NCI-H2107 (cell line): ENCODE results near the gene AFDN.

Source experiments
- DNase-seq: peaks from one replicate; lab custom pipeline; 2025; lab: John Stamatoyannopoulos, UW

The AFDN gene

GRCh38 chr6:167980911-167981580 is 154.3 kb downstream of the AFDN start:
- no peak for DNase-seq

GRCh38 chr6:167981916-167982462 is 155.3 kb downstream of the AFDN start:
- DNase-seq, result no peak

GRCh38 chr6:167984144-167984719 is 157.5 kb downstream of the AFDN start:
- no peak for DNase-seq

- no peak for DNase-seq
These were observed 158.3 kb downstream of the AFDN start for GRCh38 chr6:167984876-167985604.

GRCh38 chr6:167985911-167986595 is 159.3 kb downstream of the AFDN start:
- DNase-seq, result no peak

GRCh38 chr6:167987396-167988153 is 160.9 kb downstream of the AFDN start:
- no peak for DNase-seq

- no peak for DNase-seq
These were observed 161.4 kb downstream of the AFDN start for GRCh38 chr6:167988154-167988495.

- DNase-seq, result no peak
These were observed 162.5 kb downstream of the AFDN start for GRCh38 chr6:167988945-167989841.

GRCh38 chr6:167990016-167990945 is 163.6 kb downstream of the AFDN start:
- no peak for DNase-seq

GRCh38 chr6:167993169-167993568 is 166.5 kb downstream of the AFDN start:
- no peak for DNase-seq

GRCh38 chr6:167993831-167994230 is 167.1 kb downstream of the AFDN start:
- DNase-seq, result no peak

GRCh38 chr6:167995302-167995701 is 168.6 kb downstream of the AFDN start:
- no peak for DNase-seq

- no peak for DNase-seq
These were observed 169.0 kb downstream of the AFDN start for GRCh38 chr6:167995731-167996151.

GRCh38 chr6:167996424-167997199 is 169.9 kb downstream of the AFDN start:
- no peak for DNase-seq

- DNase-seq, result no peak
These were observed 170.9 kb downstream of the AFDN start, which contains the start of gene KIF25 for GRCh38 chr6:167997642-167998041. Gene KIF25 (plus strand): TSS chr6:167997671. CDS start chr6:168029586, 31,915 bp downstream.

GRCh38 chr6:167998215-167998614 is 171.5 kb downstream of the AFDN start:
- DNase-seq, result no peak

GRCh38 chr6:168000198-168001028 is 173.7 kb downstream of the AFDN start:
- no peak for DNase-seq

- no peak for DNase-seq
These were observed 174.3 kb downstream of the AFDN start for GRCh38 chr6:168001029-168001332.
